HUDEP-2 (cell line): ENCODE measurements around the gene TIMP2.

ENCODE experiments used
- DNase-seq, 76 experiments: peaks; one replicate each; lab custom pipeline; 2025; ENCODE audit not compliant: unreplicated experiment in 76 of 76; lab: John Stamatoyannopoulos, UW

TIMP2 gene

GRCh38 chr17:78840780-78841611 is 84.2 kb downstream of the TIMP2 start, which contains the start of gene USP36:
TSS of gene USP36 (minus strand) at chr17:78840814. CDS start at chr17:78836363, 4,451 bp downstream.
- DNase-seq, result peak; percentile 67 to 100 (median 97)

GRCh38 chr17:78840530-78840779 is 84.7 kb downstream of the TIMP2 start:
- peak in 2 of 76 experiments; percentile 31 to 67 for DNase-seq

- DNase-seq, result peak in 40 of 76 experiments; percentile 3 to 58 (median 27)
Measured at GRCh38 chr17:78839762-78840529, 85.2 kb downstream of the TIMP2 start.

GRCh38 chr17:78839235-78839761 is 85.9 kb downstream of the TIMP2 start:
- DNase-seq, result peak in 1 of 76 experiments; percentile 9

- no peak for DNase-seq
Measured at GRCh38 chr17:78838574-78839005, 86.6 kb downstream of the TIMP2 start.

GRCh38 chr17:78836420-78837021 is 88.7 kb downstream of the TIMP2 start:
- DNase-seq, result no peak

- no peak for DNase-seq
Measured at GRCh38 chr17:78834571-78834970, 90.6 kb downstream of the TIMP2 start.

GRCh38 chr17:78832541-78832810 is 92.7 kb downstream of the TIMP2 start:
- DNase-seq, result no peak

GRCh38 chr17:78831688-78832540 is 93.3 kb downstream of the TIMP2 start:
- no peak for DNase-seq

GRCh38 chr17:78829477-78829876 is 95.7 kb downstream of the TIMP2 start:
- DNase-seq, result no peak

GRCh38 chr17:78828470-78829185 is 96.6 kb downstream of the TIMP2 start:
- DNase-seq, result peak in 1 of 76 experiments; percentile 2

- DNase-seq, result no peak
Measured at GRCh38 chr17:78826836-78827509, 98.2 kb downstream of the TIMP2 start.

- DNase-seq, result no peak
Measured at GRCh38 chr17:78826421-78826820, 98.8 kb downstream of the TIMP2 start.

GRCh38 chr17:78825696-78826095 is 99.5 kb downstream of the TIMP2 start:
- DNase-seq, result no peak

- no peak for DNase-seq
Measured at GRCh38 chr17:78824240-78824639, 100.9 kb downstream of the TIMP2 start.

- no peak for DNase-seq
Measured at GRCh38 chr17:78823282-78824046, 101.7 kb downstream of the TIMP2 start.

- no peak for DNase-seq
Measured at GRCh38 chr17:78822552-78822951, 102.6 kb downstream of the TIMP2 start.

GRCh38 chr17:78821961-78822360 is 103.2 kb downstream of the TIMP2 start:
- DNase-seq, result no peak

- no peak for DNase-seq
Measured at GRCh38 chr17:78820841-78821240, 104.3 kb downstream of the TIMP2 start.
